BJ (cell line): Measurements from ENCODE around the gene CLOCK. TPM values are rescaled to one million over a fixed set of nuclear protein-coding genes. Genes with fewer than 3 reads are reported as not detected.

Experiments
- CTCF ChIA-PET: fragments of 350-600 bp; formaldehyde crosslinking; extraction: SDS; loops from one replicate; lab custom pipeline; 2021; ENCODE audit warnings: antibody characterized with exemption, inconsistent platforms; lab: Yijun Ruan, JAX
- POLR2A ChIA-PET: fragments of 300-600 bp; sonication (Branson Sonifier 250); formaldehyde crosslinking; extraction: SDS; loops from one replicate; lab custom pipeline; 2021; ENCODE audit warnings: antibody characterized with exemption; lab: Charles Lee
- DNase-seq: peaks from one replicate; pipeline ENCODE4 v3.0.0-alpha.2; 2011; ENCODE audit warnings: low read depth
- H3K27me3 ChIP-seq: 2 replicates; pipeline ENCODE4 v1.6.0; 2011; ENCODE audit warnings: low read length; ENCODE audit not compliant: control insufficient read depth, insufficient read depth
- H3K36me3 ChIP-seq: 2 replicates; pipeline ENCODE4 v1.5.1; 2011; ENCODE audit warnings: low read length; ENCODE audit not compliant: control insufficient read depth, insufficient read depth
- H3K4me3 ChIP-seq: 2 replicates; pipeline ENCODE4 v1.5.1; 2011; ENCODE audit warnings: low read depth, mild to moderate bottlenecking, control low read depth, low read length
- polyA plus RNA-seq: library from polyadenylated mRNA; depleted of rRNA; stranded (reverse); fragments of >200 nt; gene quantifications from 2 replicates; pipeline ENCODE4 v1.2.3, GENCODE V29; 2011
- TF ChIP-seq, protein P1 (sequence below): IDR thresholded peaks from 2 replicates; pipeline ENCODE4 v1.5.1; 2011; ENCODE audit warnings: low read depth, mild to moderate bottlenecking, control low read depth, inconsistent platforms, low read length, moderate library complexity; ENCODE audit not compliant: insufficient read depth

Gene CLOCK
- polyA plus RNA-seq, 1 experiment, result 14.5 TPM

GRCh38 chr4:55424791-55425190 is 121.9 kb downstream of the CLOCK start:
- Histone ChIP-seq H3K4me3 (no peak overlapping the region), H3K36me3 (peaks cover 24% of the 10 kb centered on the region), H3K27me3 (no peaks in the 10 kb centered on the region)
- CTCF ChIA-PET, result no interaction called here
- POLR2A ChIA-PET, result no interaction called here
- DNase-seq, result no peak
- TF ChIP-seq, protein P1, sequence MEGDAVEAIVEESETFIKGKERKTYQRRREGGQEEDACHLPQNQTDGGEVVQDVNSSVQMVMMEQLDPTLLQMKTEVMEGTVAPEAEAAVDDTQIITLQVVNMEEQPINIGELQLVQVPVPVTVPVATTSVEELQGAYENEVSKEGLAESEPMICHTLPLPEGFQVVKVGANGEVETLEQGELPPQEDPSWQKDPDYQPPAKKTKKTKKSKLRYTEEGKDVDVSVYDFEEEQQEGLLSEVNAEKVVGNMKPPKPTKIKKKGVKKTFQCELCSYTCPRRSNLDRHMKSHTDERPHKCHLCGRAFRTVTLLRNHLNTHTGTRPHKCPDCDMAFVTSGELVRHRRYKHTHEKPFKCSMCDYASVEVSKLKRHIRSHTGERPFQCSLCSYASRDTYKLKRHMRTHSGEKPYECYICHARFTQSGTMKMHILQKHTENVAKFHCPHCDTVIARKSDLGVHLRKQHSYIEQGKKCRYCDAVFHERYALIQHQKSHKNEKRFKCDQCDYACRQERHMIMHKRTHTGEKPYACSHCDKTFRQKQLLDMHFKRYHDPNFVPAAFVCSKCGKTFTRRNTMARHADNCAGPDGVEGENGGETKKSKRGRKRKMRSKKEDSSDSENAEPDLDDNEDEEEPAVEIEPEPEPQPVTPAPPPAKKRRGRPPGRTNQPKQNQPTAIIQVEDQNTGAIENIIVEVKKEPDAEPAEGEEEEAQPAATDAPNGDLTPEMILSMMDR, result no peak

DNA sequence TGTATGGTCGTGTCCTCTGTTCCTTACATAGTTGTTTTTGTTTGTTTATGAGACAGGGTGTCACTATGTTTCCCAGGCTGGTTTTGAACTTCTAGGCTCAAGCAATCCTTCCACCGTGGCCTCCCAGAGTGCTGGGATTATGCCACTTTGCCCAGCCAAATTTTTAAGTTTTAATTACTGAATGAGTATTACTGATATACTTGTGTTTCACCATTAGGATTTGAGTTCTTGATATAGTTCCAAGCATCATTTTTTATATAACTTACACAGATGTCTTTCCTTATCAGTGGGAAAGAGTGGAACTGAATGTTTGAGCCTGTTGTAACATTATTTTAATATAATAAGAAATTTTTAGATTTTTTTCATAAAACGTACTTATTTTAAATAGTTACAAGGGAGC is 130.5 kb downstream of the CLOCK start:
- Histone ChIP-seq H3K27me3 (no peaks in the 10 kb centered on the region), H3K36me3 (peaks cover 15% of the 10 kb centered on the region), H3K4me3 (no peak overlapping the region)
- ChIA-PET POLR2A (no interaction called here), CTCF (interaction anchor here (0.9 to 1.0 kb wide), 2 partner anchors 8 to 27 kb away, joined by 3 to 4 read pairs; no protein-coding TSS in a partner anchor)
- TF ChIP-seq, protein P1, result no peak
- DNase-seq, result no peak

DNA sequence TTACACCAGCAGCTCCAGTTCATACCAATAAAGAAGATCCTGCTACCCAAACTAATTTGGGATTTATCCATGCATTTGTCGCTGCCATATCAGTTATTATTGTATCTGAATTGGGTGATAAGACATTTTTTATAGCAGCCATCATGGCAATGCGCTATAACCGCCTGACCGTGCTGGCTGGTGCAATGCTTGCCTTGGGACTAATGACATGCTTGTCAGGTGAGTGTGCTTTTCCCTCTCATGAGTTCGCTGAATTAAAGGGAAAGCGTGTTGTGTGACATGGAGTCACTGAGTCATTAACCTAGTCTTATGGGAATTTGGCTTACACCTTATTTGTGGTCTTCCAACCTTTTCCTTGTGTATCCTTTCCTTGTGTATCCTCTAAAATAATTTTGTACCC is 135.1 kb downstream of the CLOCK start:
- no peak for DNase-seq
- peaks cover 10% of the 10 kb centered on the region for H3K36me3 ChIP-seq
- no peak overlapping the region for H3K4me3 ChIP-seq
- TF ChIP-seq, protein P1, result no peak
- ChIA-PET POLR2A (no interaction called here), CTCF (interaction anchor here (0.6 to 2.4 kb wide), 3 partner anchors 65 to 901 kb away, joined by 3 to 10 read pairs (median 6); partner anchors contain the start of gene SRD5A3)
- H3K27me3 ChIP-seq, result no peaks in the 10 kb centered on the region

DNA sequence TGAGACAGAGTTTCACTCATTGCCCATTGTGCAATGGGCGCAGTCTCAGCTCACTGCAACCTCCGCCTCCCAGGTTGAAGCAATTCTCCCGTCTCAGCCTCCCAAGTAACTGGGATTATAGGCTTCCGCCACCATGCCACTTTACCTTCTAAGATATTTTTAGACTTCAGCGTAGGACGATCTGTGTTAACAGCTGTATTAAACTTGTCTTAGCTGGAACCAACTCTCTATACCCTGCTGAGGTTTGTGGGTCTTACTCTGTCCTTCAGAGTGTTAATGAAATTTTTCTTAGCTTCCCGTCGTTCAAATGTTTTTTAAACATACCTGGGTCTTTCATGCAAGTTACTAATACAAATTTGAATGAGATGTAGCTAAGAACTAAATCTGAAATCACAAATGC is 136.3 kb downstream of the CLOCK start:
- no peak for DNase-seq
- Histone ChIP-seq H3K36me3 (peaks cover 10% of the 10 kb centered on the region), H3K4me3 (no peak overlapping the region), H3K27me3 (no peaks in the 10 kb centered on the region)
- ChIA-PET POLR2A (no interaction called here), CTCF (interaction anchor here (0.6 to 2.4 kb wide), 4 partner anchors 64 to 144 kb away, joined by 3 to 10 read pairs (median 5); partner anchors contain the start of gene SRD5A3)
- TF ChIP-seq, protein P1, result no peak

DNA sequence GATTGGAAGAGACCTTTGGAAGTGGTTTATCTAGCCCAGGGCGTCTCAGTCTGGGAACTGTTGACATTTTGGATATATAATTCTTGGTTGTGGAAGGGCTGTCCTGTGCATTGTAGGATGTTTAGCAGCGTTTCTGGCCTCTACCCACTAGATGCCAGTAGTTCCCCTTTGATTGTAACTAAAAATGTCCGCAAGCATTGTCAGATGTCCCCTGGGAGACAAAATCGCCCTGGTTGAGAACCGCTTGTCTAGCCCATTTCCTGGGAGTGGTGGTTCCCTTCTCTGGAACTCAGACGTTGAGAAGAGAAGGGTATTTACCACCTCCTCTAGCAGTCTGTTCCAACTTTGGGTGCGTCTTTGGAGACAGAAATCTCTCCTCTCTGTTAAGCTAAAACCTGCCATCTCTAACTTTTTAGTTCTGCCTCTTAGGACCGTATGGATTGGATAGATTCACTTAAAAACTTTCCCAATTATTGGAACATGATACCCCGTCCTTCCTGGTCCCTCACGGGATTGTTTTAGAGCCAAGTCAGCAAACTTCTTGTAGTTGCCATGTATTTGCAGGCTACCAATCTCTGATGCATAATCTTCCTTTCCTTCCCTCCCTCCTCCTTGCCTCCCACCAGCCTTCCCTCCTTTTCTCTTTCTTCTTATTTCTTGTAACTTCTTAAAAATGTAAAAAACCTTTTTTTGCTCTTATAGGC is 137.1 kb downstream of the CLOCK start:
- TF ChIP-seq, protein P1, result peak; percentile 46
- ChIA-PET POLR2A (no interaction called here), CTCF (interaction anchor here (0.6 to 2.4 kb wide), 9 partner anchors 8 to 145 kb away, joined by 3 to 10 read pairs (median 4); partner anchors contain the start of gene SRD5A3)
- no peak for DNase-seq
- H3K27me3 ChIP-seq, result no peaks in the 10 kb centered on the region
- H3K36me3 ChIP-seq, result peaks cover 8% of the 10 kb centered on the region
- no peak overlapping the region for H3K4me3 ChIP-seq
